ENCODE data around the gene CD4.

The CD4 gene

DNA sequence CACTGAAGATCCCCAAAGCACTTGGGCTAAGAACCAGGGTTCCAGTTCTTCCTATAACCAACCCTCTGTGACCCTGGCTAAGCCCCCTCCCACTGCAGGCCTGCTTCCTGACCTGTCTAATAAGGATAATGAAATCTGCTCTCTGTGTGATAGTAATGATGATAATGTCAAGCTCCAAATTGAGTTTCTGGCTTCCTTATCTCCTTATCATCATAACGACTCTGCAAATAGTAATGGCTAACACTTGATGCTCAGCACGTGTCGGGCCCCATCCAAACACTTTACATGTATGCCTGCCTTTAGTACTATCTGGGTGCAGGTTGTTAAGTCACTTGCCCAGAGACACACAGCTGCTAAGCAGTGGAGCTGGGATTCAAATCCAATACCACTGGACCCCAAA lies 27.3 kb downstream of the CD4 start:
- no peak for DNase-seq (ENCODE audit: low spot score)

DNA sequence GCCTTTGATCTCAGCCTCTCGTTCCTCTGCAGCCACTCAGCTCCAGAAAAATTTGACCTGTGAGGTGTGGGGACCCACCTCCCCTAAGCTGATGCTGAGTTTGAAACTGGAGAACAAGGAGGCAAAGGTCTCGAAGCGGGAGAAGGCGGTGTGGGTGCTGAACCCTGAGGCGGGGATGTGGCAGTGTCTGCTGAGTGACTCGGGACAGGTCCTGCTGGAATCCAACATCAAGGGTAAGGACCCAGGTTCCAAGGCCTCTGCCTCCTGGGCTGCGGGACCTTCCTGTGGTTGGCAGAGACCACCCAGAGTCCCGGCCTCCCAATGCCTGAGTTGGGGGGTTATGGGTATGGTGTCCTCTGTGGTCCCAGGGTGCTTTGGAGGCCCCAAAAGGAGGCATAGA lies 27.8 kb downstream of the CD4 start:
- DNase-seq (ENCODE audit: low spot score) = no peak

DNA sequence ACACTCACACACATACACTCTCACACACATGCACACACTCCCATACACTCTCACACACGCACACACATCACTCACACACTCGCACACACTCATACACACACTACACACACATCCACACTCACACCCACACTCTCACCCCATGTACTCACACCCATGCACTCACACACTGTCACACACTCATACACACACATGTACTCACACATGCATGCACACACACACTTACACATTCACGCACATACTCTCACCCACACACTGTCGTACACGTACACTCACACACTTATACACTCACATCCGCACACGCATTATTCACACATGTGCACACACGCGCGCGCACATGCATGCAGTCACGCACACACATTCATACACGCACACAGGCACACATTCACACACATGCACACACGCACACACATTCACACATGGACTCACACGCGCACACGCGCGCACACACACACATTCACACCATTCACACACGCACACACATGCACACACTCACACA lies 28.4 kb downstream of the CD4 start:
- no peak for DNase-seq (ENCODE audit: low spot score)

DNA sequence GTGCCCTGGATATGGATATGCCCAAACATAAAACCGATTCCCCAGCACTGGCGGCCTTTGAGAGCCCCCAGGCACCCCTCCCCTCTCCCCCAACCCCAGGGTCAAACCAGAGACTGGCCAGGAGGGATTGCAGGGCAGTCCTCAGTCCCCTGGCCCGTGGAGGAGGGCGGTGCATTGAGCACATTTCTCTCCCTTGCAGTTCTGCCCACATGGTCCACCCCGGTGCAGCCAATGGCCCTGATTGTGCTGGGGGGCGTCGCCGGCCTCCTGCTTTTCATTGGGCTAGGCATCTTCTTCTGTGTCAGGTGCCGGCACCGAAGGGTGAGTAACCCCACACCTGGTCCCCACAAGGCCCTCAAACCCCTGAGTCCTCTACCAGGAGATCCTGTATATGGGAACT lies 28.9 kb downstream of the CD4 start:
- DNase-seq (ENCODE audit: low spot score) = no peak

DNA sequence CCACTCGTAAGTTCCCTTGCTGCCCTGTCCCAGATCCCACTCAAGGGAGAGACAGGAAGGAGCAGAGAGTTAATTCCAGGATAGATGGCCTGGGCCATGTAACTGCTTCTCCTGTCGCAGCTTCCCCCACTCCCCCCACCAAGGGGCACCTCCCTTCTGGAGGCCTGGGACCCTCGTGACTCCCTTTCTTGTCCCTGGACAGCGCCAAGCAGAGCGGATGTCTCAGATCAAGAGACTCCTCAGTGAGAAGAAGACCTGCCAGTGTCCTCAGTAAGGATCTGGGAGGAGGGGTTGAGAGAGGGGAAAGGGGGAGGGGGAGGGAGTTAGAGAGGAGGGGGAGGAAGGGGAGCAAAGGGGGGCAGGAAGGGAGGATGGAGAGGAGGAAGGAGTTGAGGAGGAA lies 29.3 kb downstream of the CD4 start:
- DNase-seq (ENCODE audit: low spot score) = no peak

DNA sequence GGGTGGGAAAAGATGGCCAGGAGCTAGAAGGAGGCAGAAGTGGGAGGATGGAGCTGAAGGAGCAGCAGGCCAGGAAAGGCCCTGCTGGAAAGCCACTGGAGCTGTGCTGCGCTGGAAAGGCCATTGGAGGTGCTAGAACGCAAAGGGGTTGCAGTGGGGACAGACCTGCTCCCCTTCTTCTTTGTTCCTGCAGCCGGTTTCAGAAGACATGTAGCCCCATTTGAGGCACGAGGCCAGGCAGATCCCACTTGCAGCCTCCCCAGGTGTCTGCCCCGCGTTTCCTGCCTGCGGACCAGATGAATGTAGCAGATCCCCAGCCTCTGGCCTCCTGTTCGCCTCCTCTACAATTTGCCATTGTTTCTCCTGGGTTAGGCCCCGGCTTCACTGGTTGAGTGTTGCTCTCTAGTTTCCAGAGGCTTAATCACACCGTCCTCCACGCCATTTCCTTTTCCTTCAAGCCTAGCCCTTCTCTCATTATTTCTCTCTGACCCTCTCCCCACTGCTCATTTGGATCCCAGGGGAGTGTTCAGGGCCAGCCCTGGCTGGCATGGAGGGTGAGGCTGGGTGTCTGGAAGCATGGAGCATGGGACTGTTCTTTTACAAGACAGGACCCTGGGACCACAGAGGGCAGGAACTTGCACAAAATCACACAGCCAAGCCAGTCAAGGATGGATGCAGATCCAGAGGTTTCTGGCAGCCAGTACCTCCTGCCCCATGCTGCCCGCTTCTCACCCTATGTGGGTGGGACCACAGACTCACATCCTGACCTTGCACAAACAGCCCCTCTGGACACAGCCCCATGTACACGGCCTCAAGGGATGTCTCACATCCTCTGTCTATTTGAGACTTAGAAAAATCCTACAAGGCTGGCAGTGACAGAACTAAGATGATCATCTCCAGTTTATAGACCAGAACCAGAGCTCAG lies 30.0 kb downstream of the CD4 start:
- no peak for DNase-seq (ENCODE audit: low spot score)

DNA sequence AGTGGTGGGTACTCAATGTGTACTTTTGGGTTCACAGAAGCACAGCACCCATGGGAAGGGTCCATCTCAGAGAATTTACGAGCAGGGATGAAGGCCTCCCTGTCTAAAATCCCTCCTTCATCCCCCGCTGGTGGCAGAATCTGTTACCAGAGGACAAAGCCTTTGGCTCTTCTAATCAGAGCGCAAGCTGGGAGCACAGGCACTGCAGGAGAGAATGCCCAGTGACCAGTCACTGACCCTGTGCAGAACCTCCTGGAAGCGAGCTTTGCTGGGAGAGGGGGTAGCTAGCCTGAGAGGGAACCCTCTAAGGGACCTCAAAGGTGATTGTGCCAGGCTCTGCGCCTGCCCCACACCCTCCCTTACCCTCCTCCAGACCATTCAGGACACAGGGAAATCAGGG lies 30.8 kb downstream of the CD4 start:
- no peak for DNase-seq (ENCODE audit: low spot score)

DNA sequence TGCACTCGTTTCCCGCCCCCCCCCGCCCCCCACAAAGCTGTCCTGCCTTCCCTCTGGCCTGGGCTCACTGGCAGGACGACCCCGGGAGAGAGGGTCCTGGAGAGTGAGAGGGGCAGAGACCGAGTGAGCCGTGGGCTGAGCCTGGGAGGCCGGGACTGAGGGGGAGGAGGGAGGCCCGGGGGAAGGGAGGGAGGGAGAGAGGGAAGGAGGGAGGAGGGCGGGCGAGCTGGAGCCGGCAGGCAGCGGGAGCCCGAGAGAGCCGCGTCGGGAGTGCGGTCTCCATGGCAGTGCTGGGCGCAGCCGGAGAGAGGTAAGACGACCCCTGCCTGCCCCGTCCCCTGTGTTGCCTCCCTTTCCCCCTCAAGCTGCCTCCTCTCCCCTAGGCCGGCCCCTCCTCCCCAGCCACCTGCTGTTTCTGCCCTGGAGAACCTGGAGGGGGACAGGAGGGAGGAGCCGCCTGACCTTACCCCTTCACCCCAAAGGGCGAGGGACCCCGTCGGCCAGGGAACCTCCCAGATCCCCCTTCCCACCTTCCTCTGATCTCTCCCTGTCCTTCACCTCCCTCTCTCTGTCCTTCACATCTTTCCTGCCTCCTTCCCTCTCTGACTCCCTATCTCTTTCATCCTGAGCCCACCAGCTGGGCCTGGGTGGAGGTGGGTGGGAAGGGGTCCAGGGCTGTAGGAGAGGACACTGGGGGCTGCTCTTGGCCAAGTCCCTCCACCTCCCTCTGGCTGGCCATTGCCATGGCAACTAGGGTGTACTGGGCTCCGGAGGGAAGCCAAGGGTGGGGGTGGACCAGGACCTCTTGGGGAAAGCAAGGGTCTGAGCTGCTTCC lies 32.5 kb downstream of the CD4 start, which contains the start of gene GPR162:
TSS of gene GPR162 (plus strand) at position 231 of the 835 bp plus-strand sequence. CDS start 2,078 bp downstream, outside the sequence.
- peak; percentile 83 for DNase-seq (ENCODE audit: low spot score)

DNA sequence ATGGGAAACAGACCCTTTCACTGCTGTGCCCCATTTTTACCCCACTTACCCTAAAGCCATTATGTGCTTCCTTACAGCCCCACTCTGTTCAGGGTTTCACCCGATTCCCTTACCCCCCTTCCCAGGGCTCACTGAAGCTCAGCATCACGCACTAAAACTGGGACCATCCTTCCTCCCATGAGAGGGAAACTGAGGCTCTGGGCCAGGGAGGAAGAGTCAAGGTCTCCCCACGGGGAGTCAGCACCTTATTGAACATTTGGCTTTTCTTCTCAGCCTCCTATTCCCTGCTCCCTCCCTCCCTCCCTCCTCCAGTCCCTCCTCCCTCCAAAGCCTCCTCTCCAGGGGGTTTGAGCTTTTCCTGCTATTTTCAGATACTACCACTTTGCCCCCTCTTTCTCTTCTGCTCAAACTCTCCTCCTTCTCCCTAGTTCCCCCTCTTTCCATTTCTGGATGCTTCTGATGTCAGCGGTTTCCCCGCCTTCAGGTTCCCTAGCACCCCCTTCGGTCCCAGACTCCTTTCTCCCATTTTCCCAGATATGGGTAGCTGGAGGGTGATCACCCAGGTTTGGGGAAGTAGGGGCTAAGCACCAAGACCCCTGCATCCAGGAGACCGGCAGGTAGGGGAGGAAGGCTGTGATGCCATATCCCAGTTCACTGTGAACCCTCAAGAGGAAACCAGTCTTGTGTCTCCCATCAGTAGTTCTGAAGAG lies 33.3 kb downstream of the CD4 start:
- DNase-seq (ENCODE audit: low spot score) = no peak

DNA sequence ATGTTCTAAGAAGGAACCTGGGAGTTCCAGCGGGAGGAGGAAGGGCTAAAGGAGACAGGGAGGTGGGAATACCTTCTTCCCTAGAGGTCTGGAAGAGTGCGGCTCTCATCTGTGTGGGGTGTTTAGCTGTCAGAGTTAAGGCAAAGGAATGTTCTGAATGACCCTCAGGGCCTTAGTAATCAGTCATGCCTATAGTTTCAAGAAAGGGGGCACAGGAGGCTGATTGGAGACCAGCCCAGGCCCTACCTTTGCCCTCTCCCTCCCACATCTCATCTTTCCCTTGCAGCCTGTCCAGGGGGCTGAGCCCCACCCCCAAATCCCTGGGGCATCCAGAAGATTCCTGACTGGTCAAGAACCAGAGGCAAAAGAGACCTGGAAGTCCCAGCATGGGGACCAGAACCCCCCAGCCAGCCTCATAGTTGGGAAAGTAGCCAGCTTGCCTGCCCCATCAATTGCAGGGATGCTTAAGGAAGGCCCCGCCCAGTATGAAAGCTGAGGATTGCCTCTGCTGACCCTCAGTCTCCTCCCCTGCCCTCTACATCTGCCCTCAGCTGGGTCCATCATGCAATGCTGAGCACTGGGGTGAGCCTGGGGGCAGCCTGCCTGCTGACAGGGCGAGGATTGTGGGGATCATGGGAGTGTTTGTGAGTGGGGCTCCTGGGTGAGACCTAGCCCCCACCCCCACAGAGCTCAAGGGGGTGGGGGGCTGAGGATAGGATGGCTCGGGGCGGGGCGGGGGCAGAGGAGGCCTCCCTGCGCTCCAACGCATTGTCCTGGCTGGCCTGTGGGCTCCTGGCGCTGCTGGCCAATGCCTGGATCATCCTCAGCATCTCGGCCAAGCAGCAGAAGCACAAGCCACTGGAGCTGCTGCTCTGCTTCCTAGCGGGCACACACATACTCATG lies 34.1 kb downstream of the CD4 start:
- DNase-seq (ENCODE audit: low spot score) = no peak

DNA sequence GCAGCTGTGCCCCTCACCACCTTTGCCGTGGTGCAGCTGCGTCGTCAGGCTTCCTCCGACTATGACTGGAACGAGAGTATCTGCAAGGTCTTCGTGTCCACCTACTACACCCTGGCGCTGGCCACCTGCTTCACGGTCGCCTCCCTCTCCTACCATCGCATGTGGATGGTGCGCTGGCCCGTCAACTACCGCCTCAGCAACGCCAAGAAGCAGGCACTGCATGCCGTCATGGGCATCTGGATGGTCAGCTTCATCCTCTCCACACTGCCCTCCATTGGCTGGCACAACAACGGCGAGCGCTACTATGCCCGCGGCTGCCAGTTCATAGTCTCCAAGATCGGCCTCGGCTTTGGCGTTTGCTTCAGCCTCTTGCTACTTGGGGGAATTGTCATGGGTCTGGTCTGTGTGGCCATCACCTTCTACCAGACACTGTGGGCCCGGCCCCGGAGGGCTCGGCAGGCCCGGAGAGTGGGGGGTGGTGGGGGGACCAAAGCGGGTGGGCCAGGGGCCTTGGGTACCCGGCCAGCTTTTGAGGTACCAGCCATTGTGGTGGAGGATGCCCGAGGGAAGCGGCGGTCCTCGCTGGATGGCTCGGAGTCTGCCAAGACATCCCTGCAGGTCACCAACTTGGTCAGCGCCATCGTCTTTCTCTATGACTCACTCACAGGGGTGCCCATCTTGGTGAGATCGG lies 34.9 kb downstream of the CD4 start:
- no peak for DNase-seq (ENCODE audit: low spot score)

DNA sequence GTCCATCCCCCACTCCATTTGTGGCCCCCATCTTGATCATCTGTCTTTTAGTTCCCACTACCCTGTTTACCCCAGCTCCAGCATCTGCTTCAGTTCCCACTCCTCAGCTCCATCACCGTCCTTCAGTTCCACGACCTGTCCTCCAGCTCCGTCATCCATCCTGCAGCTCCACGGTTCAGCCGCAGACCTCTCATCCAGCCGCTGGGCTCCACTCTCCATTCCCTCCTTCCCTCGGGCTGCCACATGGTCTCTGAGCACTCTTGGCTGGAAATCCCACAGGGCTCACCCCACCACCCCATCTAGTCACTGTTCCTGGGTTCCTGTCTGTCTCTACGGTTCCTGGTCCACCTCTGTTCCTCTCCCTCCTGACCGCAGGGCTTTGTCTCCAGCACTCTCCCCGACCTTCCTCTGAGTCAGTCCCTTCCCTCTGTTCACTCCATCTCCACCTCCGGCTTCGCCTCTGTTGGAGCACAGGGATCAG lies 35.6 kb downstream of the CD4 start:
- no peak for DNase-seq (ENCODE audit: low spot score)

DNA sequence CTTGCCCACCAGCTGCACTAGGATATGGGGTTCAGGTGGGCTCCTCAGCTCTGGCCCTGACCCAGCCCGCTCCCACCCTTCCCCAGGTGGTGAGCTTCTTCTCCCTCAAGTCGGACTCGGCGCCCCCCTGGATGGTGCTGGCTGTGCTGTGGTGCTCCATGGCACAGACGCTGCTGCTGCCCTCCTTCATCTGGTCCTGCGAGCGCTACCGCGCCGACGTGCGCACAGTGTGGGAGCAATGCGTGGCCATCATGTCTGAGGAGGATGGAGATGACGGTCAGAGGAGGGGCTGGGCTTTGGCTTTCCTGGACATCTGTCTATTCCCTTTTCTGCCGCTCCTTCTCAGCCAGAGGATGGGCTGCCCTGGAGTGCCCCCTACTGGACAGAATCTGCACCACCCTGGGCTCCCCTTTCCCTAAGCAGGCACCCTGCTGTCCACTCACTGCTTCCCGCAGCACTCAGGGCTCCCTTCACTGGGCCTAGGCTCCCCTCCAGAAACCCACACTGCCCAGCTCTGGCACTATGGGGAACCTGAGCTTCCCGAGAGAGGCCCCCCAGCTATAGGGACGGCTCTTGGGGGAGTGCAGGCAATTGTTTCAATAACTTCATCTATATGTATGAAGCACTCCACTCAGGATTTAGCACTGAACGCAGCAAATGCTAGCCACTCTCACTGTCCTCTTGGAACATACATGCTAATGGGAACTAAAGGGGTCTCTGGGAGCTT lies 36.2 kb downstream of the CD4 start:
- peak; percentile 97 for DNase-seq (ENCODE audit: low spot score)

DNA sequence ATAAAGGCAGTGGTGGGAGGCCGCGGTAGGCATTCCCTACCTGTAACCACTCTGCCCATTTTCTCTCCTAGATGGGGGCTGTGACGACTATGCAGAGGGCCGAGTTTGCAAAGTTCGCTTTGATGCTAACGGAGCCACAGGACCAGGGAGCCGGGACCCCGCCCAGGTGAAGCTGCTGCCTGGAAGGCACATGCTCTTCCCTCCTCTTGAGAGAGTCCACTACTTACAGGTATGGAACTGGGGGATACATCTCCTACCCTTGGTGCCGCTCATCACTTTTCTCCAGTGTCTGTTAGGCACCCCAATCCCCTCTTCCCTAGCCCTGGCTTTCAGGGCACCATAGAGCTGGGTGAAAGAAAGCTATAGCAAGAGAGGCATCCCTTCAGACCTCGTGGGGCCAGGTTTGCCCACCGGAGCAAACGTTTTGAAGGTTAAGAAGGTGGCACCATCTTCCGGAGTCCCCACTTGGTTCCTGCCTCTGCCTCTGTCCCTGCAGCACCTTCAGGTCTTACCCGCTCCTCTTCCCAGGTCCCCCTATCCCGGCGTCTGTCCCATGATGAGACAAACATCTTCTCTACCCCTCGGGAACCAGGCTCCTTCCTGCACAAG lies 36.9 kb downstream of the CD4 start:
- no peak for DNase-seq (ENCODE audit: low spot score)

DNA sequence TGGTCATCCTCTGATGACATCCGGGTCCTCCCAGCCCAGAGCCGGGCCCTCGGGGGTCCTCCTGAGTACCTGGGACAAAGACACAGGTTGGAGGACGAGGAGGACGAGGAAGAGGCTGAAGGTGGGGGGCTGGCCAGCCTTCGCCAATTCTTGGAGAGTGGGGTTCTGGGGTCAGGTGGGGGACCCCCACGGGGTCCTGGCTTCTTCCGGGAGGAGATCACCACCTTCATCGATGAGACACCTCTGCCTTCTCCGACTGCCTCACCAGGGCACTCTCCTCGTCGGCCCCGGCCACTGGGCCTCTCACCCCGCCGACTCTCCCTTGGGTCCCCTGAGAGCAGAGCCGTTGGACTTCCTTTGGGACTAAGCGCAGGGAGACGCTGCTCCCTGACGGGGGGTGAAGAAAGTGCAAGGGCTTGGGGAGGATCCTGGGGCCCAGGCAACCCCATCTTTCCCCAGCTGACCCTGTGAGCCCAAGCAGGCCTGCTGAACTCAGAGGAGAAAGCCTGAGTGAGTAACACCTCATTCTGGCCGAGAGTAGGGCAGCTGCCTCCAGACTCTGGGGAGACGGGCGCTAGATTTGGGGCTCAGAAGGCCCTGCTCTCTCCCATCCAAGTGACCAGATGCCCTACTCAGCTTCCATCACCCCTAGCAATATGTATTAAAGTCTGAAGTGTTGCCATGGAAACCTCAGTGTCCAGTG lies 37.6 kb downstream of the CD4 start:
- no peak for DNase-seq (ENCODE audit: low spot score)

DNA sequence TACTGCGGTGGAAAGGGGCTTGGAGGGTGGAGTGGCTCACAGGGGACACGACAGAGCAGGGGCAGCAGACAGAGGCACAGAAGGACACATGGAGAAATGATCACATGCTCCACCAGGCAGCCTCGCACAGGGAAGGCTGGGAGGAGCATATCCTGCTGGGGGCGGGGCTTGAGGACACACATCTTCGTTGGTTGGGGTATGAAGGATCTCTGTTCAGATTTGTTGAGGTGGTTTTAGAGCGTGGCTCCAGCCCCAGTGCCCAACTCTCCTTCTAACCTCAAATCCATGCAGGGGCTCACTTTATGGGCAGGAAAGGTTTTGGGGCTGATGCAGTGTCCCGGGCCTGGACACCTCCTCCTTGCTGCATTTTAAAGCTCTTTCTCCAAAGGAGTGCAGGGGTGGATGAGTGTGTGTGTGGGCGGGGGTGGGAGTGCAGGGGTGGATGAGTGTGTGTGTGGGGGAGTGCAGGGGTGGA lies 38.1 kb downstream of the CD4 start:
- DNase-seq (ENCODE audit: low spot score) = peak; percentile 96

DNA sequence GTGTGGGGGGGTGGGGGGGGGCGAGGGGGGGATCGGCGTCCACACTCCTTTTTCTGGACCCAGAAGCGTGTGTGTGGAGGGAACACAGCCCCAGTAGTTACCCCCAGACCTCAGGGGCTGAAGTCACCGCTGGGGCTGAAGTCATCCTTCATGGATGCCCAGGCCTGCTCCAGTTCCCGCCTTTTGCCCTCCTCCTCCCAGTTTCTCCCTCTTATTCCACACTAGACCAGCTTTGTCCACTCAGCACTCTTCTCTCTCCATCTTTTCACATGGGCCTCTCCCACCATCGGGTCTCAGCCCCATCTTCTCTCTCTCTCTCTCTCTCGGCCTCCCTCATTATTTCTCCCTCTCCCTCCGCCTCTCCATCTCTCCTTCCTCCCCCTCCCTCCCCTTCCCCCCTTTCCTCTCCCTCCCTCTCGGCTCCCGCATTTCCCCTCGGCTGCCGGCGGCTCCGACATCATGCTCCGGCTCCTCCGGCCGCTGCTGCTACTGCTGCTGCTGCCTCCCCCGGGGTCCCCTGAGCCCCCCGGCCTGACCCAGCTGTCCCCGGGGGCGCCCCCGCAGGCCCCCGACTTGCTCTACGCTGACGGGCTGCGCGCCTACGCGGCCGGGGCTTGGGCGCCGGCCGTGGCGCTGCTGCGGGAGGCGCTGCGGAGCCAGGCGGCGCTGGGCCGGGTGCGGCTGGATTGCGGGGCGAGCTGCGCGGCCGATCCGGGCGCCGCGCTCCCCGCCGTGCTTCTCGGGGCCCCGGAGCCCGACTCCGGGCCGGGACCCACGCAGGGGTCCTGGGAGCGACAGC lies 38.9 kb downstream of the CD4 start, which contains the start of gene P3H3:
TSS of gene P3H3 (plus strand) at position 426 of the 799 bp plus-strand sequence. CDS start at position 460, 34 bp downstream.
- peak; percentile 83 for DNase-seq (ENCODE audit: low spot score)

Data from hepatic stellate cell (primary cell).